GM12878 (cell line): ENCODE measurements around the gene CDC34. TPM values are rescaled to one million over a fixed set of nuclear protein-coding genes. Genes with fewer than 3 reads are reported as not detected.

Source experiments
- ATAC-seq: fragments of 200-7000 bp; cut with Tn5 transposase; 3 replicates; pipeline ENCODE4 v1.9.1; 2020; ENCODE audit warnings: mild to moderate bottlenecking, moderate library complexity
- BruUV-seq: library from RNA; stranded (reverse); fragments of 400-500 nt; replicated peaks from 2 replicates; lab custom pipeline; 2021; lab: Mats Ljungman, UMichigan
- CTCF ChIA-PET: fragments of 300-600 bp; sonication (Branson Sonifier 250); formaldehyde crosslinking; extraction: SDS; loops from one replicate; lab custom pipeline; 2021; ENCODE audit warnings: inconsistent platforms; lab: Yijun Ruan, JAX
- POLR2A ChIA-PET: fragments of 350-600 bp; formaldehyde crosslinking; extraction: SDS; loops from one replicate; lab custom pipeline; 2021; ENCODE audit warnings: inconsistent platforms; lab: Charles Lee
- RAD21 ChIA-PET: fragments of 300-600 bp; sonication (Branson Sonifier 250); formaldehyde crosslinking; loops from one replicate; lab custom pipeline; 2023; ENCODE audit warnings: antibody characterized with exemption; ENCODE audit not compliant: unreplicated experiment; lab: Charles Lee
- SMC1A ChIA-PET: fragments of 300-600 bp; sonication (Branson Sonifier 250); formaldehyde crosslinking; loops from one replicate; lab custom pipeline; 2023; ENCODE audit not compliant: unreplicated experiment, uncharacterized antibody; lab: Charles Lee
- DNase-seq: peaks from one replicate; pipeline ENCODE4 v3.0.0-alpha.2; 2011; ENCODE audit warnings: low read depth, low spot score
- FAIRE-seq: peaks from 3 replicates; lab custom pipeline; 2011; peaks lifted over from hg19 to GRCh38; lab: Jason Lieb, UNC
- H2AFZ ChIP-seq: 2 replicates; pipeline ENCODE4 v1.6.0; 2011; ENCODE audit warnings: low read depth, low read length, control low read depth; ENCODE audit not compliant: control insufficient read depth
- H3K27ac ChIP-seq: 2 replicates; pipeline ENCODE4 v1.5.1; 2011; ENCODE audit warnings: control low read depth; ENCODE audit not compliant: control insufficient read depth, insufficient read depth
- H3K27me3 ChIP-seq, 2 experiments: replicated peaks in 1 of 2; 2 replicates each; pipeline versions ENCODE4 v1.6.0 to v1.6.1; 2011; ENCODE audit warnings: low read length in 1 of 2; ENCODE audit not compliant: control insufficient read depth in 2 of 2, insufficient read depth in 2 of 2
- H3K36me3 ChIP-seq, 2 experiments: 2 replicates each; pipeline ENCODE4 v1.5.1; 2011; ENCODE audit warnings: low read length in 1 of 2; ENCODE audit not compliant: control insufficient read depth in 2 of 2, insufficient read depth in 2 of 2
- H3K4me1 ChIP-seq: 2 replicates; pipeline ENCODE4 v1.6.1; 2011; ENCODE audit warnings: mild to moderate bottlenecking, low read length, moderate library complexity, mixed read lengths; ENCODE audit not compliant: control insufficient read depth, insufficient read depth
- H3K4me2 ChIP-seq: 2 replicates; pipeline ENCODE4 v1.6.0; 2011; ENCODE audit warnings: control low read depth; ENCODE audit not compliant: control insufficient read depth, insufficient read depth
- H3K4me3 ChIP-seq: fragments of 200-600 bp; sonication (generic); 2 replicates; pipeline ENCODE4 v1.5.1; 2016
- H3K79me2 ChIP-seq: 2 replicates; pipeline ENCODE4 v1.6.0; 2011; ENCODE audit warnings: low read length; ENCODE audit not compliant: control insufficient read depth, insufficient read depth
- H3K9ac ChIP-seq: 2 replicates; pipeline ENCODE4 v1.8.0; 2011; ENCODE audit warnings: low read length, control low read depth, mixed read lengths; ENCODE audit not compliant: control insufficient read depth, insufficient read depth
- H3K9me3 ChIP-seq: replicated peaks from 3 replicates; pipeline ENCODE4 v1.5.1; 2011; ENCODE audit warnings: mild to moderate bottlenecking, low read length; ENCODE audit not compliant: control insufficient read depth, insufficient read depth
- H4K20me1 ChIP-seq: 2 replicates; pipeline ENCODE4 v1.6.0; 2011; ENCODE audit not compliant: control insufficient read depth, insufficient read depth
- FOXK2 ChIP-seq: fragments of 450-650 bp; IDR thresholded peaks from 2 replicates; pipeline ENCODE4 v1.6.1; 2017; ENCODE audit warnings: mild to moderate bottlenecking, moderate library complexity
- MEF2A ChIP-seq: IDR thresholded peaks from 2 replicates; pipeline ENCODE4 v1.6.1; 2011; ENCODE audit warnings: low read depth, mild to moderate bottlenecking, low read length, moderate library complexity; ENCODE audit not compliant: insufficient read depth
- NRF1 ChIP-seq: conservative IDR thresholded peaks from 2 replicates; pipeline ENCODE4 v1.6.1; 2011; ENCODE audit warnings: mild to moderate bottlenecking, low read depth, low read length, improper control_type of control experiment
- STAT3 ChIP-seq: IDR thresholded peaks from 2 replicates; pipeline ENCODE4 v1.6.1; 2011; ENCODE audit warnings: low read depth, low read length, improper control_type of control experiment
- WGBS: methylation state at CpG from one replicate; pipeline ENCODE4 v1.1.6; 2016; ENCODE audit warnings: low lambda C conversion rate; ENCODE audit not compliant: insufficient replicate concordance, insufficient coverage; ENCODE audit errors: missing lambda C conversion rate; 5-methylcytosine and 5-hydroxymethylcytosine counted together
- in situ Hi-C: fragments of 300-500 bp; cut with MboI; formaldehyde crosslinking; loops from 9 replicates; pipeline ENCODE4 v1.14.3; 2018; ENCODE audit warnings: mixed read lengths
- intact Hi-C: fragments of 100-400 bp; cut with micrococcal nuclease; formaldehyde crosslinking; loops from one replicate; pipeline ENCODE4 v1.14.2; 2022; ENCODE audit not compliant: unreplicated experiment
- polyA plus RNA-seq, 11 experiments: library from polyadenylated mRNA; depleted of rRNA in 4 of 11; unstranded in 6 of 11; stranded (reverse) in 5 of 11; fragments of >200 nt; fragmentation: Nextera tagmentation in 4 of 11; fragmentation: Illumina TruSeq in 1 of 11; extraction: Ambion mirVana in 4 of 11; extraction: Trizol in 1 of 11; gene quantifications; 1 replicate in 1 of 11; 2 replicates in 10 of 11; pipeline versions ENCODE4 v1.2.1 to v1.2.3, GENCODE V29; 2011 to 2016; ENCODE audit warnings: inconsistent platforms in 2 of 11, missing spikeins in 2 of 11, low read depth in 1 of 11
- total RNA-seq, 4 experiments: library from RNA; depleted of rRNA in 3 of 4; stranded (reverse); fragments of >200 nt in 3 of 4; fragmentation: Illumina TruSeq in 1 of 4; extraction: Trizol in 1 of 4; gene quantifications; 2 replicates each; pipeline versions ENCODE4 v1.2.1 to v1.2.3, GENCODE V29; 2013 to 2021
- TF ChIP-seq, protein P1 (sequence below): IDR thresholded peaks from 2 replicates; pipeline ENCODE4 v1.6.1; 2011; ENCODE audit warnings: low read depth, mild to moderate bottlenecking, low read length, moderate library complexity, borderline replicate concordance; ENCODE audit errors: extremely low read depth
- TF ChIP-seq, protein P2 (sequence below): fragments of 450-650 bp; IDR thresholded peaks from 2 replicates; pipeline ENCODE4 v1.6.1; 2017; ENCODE audit warnings: mild to moderate bottlenecking, low read depth, inconsistent platforms; ENCODE audit not compliant: poor library complexity, severe bottlenecking
- TF ChIP-seq, protein P3 (sequence below): IDR thresholded peaks from 2 replicates; pipeline ENCODE4 v1.6.1; 2012; ENCODE audit warnings: mild to moderate bottlenecking, low read depth, low read length

CDC34 gene
- total and polyA plus RNA-seq, 10 of the 15 experiments (the other 5 are each of a cell fraction or from before 2014, with no cell fraction given): 0.31 to 48.9 (median 28.5) TPM

DNA sequence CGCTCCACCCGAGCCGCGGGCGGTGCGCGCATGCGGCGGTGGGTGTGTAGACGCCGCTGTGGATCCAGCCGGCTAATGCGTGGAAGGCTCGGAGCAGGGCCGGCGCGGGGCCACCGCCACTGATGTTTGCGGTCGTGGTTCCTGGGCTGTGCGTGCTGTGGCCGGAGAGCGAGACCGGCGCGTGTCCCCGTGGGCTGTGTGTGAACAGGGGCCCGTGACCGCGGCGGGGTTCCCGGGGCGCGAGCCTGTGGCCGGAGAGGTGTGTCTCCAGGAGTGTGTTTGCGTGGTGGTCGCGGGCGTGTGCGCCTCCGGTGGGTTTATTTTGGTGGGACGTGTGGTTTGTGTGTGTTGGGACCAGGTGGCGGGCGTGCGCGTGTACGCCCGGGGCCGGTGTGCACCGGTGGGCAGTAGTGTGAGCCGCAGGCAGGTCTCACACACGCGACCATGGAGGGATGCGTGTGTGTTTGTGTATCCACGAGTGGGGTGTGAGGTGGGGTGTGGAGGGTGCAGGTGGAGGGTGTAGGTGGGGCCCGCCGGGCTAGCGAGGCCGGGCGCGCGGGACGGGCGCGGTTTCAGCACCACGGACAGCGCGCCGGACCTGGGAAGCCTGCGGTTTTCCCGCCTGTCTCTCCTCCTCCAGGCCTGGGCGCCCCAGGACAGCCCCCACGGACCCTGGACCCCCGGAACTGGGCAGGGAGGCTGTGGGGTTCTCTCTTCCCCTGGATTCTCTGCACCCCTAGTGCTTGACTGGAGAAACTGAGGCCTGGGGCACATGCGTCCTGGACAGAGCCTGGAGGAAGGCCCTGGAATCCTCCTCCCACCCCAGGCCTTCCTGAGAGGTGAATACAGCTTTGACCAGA is 59.8 kb downstream of the CDC34 start:
- CTCF ChIA-PET: no interaction called here
- peaks cover 4 to 9% of the 10 kb centered on the region in 2 experiments for H3K27me3 ChIP-seq
- SMC1A ChIA-PET: no interaction called here
- H3K27ac ChIP-seq: no peak overlapping the region
- no peaks in the 10 kb centered on the region for H3K9me3 ChIP-seq
- no peak overlapping the region for H3K4me3 ChIP-seq
- no peaks in the 10 kb centered on the region for H3K79me2 ChIP-seq
- H4K20me1 ChIP-seq: no peaks in the 10 kb centered on the region
- ATAC-seq: no peak
- intact Hi-C loops: no loop called here
- TF ChIP-seq, protein P1, sequence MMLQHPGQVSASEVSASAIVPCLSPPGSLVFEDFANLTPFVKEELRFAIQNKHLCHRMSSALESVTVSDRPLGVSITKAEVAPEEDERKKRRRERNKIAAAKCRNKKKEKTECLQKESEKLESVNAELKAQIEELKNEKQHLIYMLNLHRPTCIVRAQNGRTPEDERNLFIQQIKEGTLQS: no peak
- TF ChIP-seq, protein P2, sequence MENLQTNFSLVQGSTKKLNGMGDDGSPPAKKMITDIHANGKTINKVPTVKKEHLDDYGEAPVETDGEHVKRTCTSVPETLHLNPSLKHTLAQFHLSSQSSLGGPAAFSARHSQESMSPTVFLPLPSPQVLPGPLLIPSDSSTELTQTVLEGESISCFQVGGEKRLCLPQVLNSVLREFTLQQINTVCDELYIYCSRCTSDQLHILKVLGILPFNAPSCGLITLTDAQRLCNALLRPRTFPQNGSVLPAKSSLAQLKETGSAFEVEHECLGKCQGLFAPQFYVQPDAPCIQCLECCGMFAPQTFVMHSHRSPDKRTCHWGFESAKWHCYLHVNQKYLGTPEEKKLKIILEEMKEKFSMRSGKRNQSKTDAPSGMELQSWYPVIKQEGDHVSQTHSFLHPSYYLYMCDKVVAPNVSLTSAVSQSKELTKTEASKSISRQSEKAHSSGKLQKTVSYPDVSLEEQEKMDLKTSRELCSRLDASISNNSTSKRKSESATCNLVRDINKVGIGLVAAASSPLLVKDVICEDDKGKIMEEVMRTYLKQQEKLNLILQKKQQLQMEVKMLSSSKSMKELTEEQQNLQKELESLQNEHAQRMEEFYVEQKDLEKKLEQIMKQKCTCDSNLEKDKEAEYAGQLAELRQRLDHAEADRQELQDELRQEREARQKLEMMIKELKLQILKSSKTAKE: no peak
- no peak for TF ChIP-seq MEF2A
- TF ChIP-seq, protein P3, sequence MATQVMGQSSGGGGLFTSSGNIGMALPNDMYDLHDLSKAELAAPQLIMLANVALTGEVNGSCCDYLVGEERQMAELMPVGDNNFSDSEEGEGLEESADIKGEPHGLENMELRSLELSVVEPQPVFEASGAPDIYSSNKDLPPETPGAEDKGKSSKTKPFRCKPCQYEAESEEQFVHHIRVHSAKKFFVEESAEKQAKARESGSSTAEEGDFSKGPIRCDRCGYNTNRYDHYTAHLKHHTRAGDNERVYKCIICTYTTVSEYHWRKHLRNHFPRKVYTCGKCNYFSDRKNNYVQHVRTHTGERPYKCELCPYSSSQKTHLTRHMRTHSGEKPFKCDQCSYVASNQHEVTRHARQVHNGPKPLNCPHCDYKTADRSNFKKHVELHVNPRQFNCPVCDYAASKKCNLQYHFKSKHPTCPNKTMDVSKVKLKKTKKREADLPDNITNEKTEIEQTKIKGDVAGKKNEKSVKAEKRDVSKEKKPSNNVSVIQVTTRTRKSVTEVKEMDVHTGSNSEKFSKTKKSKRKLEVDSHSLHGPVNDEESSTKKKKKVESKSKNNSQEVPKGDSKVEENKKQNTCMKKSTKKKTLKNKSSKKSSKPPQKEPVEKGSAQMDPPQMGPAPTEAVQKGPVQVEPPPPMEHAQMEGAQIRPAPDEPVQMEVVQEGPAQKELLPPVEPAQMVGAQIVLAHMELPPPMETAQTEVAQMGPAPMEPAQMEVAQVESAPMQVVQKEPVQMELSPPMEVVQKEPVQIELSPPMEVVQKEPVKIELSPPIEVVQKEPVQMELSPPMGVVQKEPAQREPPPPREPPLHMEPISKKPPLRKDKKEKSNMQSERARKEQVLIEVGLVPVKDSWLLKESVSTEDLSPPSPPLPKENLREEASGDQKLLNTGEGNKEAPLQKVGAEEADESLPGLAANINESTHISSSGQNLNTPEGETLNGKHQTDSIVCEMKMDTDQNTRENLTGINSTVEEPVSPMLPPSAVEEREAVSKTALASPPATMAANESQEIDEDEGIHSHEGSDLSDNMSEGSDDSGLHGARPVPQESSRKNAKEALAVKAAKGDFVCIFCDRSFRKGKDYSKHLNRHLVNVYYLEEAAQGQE: peak; percentile 86
- no peak for TF ChIP-seq FOXK2
- no peak for TF ChIP-seq NRF1
- TF ChIP-seq STAT3: no peak
- RAD21 ChIA-PET: no interaction called here
- H3K4me2 ChIP-seq: no peak overlapping the region
- no peak overlapping the region for H2AFZ ChIP-seq
- in situ Hi-C loops: no loop called here
- no peak for DNase-seq
- 58% methylated on average over 65 of the region's 75 CpGs for WGBS
- H3K36me3 ChIP-seq: no peaks in the 10 kb centered on the region
- POLR2A ChIA-PET: no interaction called here
- no peak overlapping the region for H3K9ac ChIP-seq
- BruUV-seq: no TSS peak
- no peaks in the 10 kb centered on the region for H3K4me1 ChIP-seq
- FAIRE-seq: no peak

Other genes with a start within 250 kb of the CDC34 start
Only the 7 nearest of the 16 such genes appear.
- not detected in 2 replicates for gene SHC2, start 70.7 kb upstream of the CDC34 start, total RNA-seq (2014; rRNA removed)
- gene SHC2, start 70.7 kb upstream of the CDC34 start, total RNA-seq (2014; rRNA removed; fragmentation: Illumina TruSeq; extraction: Trizol): not detected in 2 replicates
- 0.08 TPM in 1 of 2 replicates, not detected in the other for gene SHC2, start 70.7 kb upstream of the CDC34 start, total RNA-seq (2021)
- not detected in 2 replicates for gene SHC2, start 70.7 kb upstream of the CDC34 start, polyA plus RNA-seq (2011; rRNA removed)
- not detected in 2 replicates for gene SHC2, start 70.7 kb upstream of the CDC34 start, polyA plus RNA-seq (2014; fragmentation: Illumina TruSeq; extraction: Trizol)
- gene SHC2, start 70.7 kb upstream of the CDC34 start, polyA plus RNA-seq (2014; fragmentation: Nextera tagmentation; extraction: Ambion mirVana): not detected
- not detected in 2 replicates for gene SHC2, start 70.7 kb upstream of the CDC34 start, polyA plus RNA-seq (2014; rRNA removed)
- not detected for gene SHC2, start 70.7 kb upstream of the CDC34 start, polyA plus RNA-seq (2016; fragmentation: Nextera tagmentation; extraction: Ambion mirVana)
- not detected in 2 replicates for gene MADCAM1, start 35.3 kb upstream of the CDC34 start, total RNA-seq (2014; rRNA removed)
- not detected in 2 replicates for gene MADCAM1, start 35.3 kb upstream of the CDC34 start, total RNA-seq (2014; rRNA removed; fragmentation: Illumina TruSeq; extraction: Trizol)
- 0.16 and 0.31 TPM in 2 replicates for gene MADCAM1, start 35.3 kb upstream of the CDC34 start, total RNA-seq (2021)
- not detected in 2 replicates for gene MADCAM1, start 35.3 kb upstream of the CDC34 start, polyA plus RNA-seq (2011; rRNA removed)
- 0.06 TPM in 1 of 2 replicates, not detected in the other for gene MADCAM1, start 35.3 kb upstream of the CDC34 start, polyA plus RNA-seq (2014; fragmentation: Illumina TruSeq; extraction: Trizol)
- gene MADCAM1, start 35.3 kb upstream of the CDC34 start, polyA plus RNA-seq (2014; fragmentation: Nextera tagmentation; extraction: Ambion mirVana): not detected
- 0.19 and 0.24 TPM in 2 replicates for gene MADCAM1, start 35.3 kb upstream of the CDC34 start, polyA plus RNA-seq (2014; rRNA removed)
- gene MADCAM1, start 35.3 kb upstream of the CDC34 start, polyA plus RNA-seq (2016; fragmentation: Nextera tagmentation; extraction: Ambion mirVana): under 1 TPM; 0.31 to 0.32 TPM
- 19.3 and 24.7 TPM in 2 replicates for gene TPGS1, start 24.3 kb upstream of the CDC34 start, total RNA-seq (2014; rRNA removed)
- gene TPGS1, start 24.3 kb upstream of the CDC34 start, total RNA-seq (2014; rRNA removed; fragmentation: Illumina TruSeq; extraction: Trizol): 0.46 and 0.72 TPM in 2 replicates
- 20.4 and 21.5 TPM in 2 replicates for gene TPGS1, start 24.3 kb upstream of the CDC34 start, total RNA-seq (2021)
- 0.26 and 0.86 TPM in 2 replicates for gene TPGS1, start 24.3 kb upstream of the CDC34 start, polyA plus RNA-seq (2011; rRNA removed)
- gene TPGS1, start 24.3 kb upstream of the CDC34 start, polyA plus RNA-seq (2014; fragmentation: Illumina TruSeq; extraction: Trizol): 0.24 TPM in 1 of 2 replicates, not detected in the other
- gene TPGS1, start 24.3 kb upstream of the CDC34 start, polyA plus RNA-seq (2014; fragmentation: Nextera tagmentation; extraction: Ambion mirVana): not detected
- 18.1 and 21.3 TPM in 2 replicates for gene TPGS1, start 24.3 kb upstream of the CDC34 start, polyA plus RNA-seq (2014; rRNA removed)
- gene TPGS1, start 24.3 kb upstream of the CDC34 start, polyA plus RNA-seq (2016; fragmentation: Nextera tagmentation; extraction: Ambion mirVana): 10 to 100 TPM in 1 of 2 experiments, 1 to 10 TPM in 1; 1.3 to 14.1 TPM
- not detected in 2 replicates for gene GZMM, start 12.3 kb downstream of the CDC34 start, total RNA-seq (2014; rRNA removed)
- not detected in 2 replicates for gene GZMM, start 12.3 kb downstream of the CDC34 start, total RNA-seq (2014; rRNA removed; fragmentation: Illumina TruSeq; extraction: Trizol)
- gene GZMM, start 12.3 kb downstream of the CDC34 start, total RNA-seq (2021): 0.23 TPM in 1 of 2 replicates, not detected in the other
- gene GZMM, start 12.3 kb downstream of the CDC34 start, polyA plus RNA-seq (2011; rRNA removed): 0.24 and 0.48 TPM in 2 replicates
- gene GZMM, start 12.3 kb downstream of the CDC34 start, polyA plus RNA-seq (2014; fragmentation: Illumina TruSeq; extraction: Trizol): not detected in 2 replicates
- not detected for gene GZMM, start 12.3 kb downstream of the CDC34 start, polyA plus RNA-seq (2014; fragmentation: Nextera tagmentation; extraction: Ambion mirVana)
- gene GZMM, start 12.3 kb downstream of the CDC34 start, polyA plus RNA-seq (2014; rRNA removed): 0.09 TPM in 2 replicates
- gene GZMM, start 12.3 kb downstream of the CDC34 start, polyA plus RNA-seq (2016; fragmentation: Nextera tagmentation; extraction: Ambion mirVana): not detected
- 209 and 247 TPM in 2 replicates for gene BSG, start 40.8 kb downstream of the CDC34 start, total RNA-seq (2014; rRNA removed)
- 53.5 and 64.8 TPM in 2 replicates for gene BSG, start 40.8 kb downstream of the CDC34 start, total RNA-seq (2014; rRNA removed; fragmentation: Illumina TruSeq; extraction: Trizol)
- 244 and 253 TPM in 2 replicates for gene BSG, start 40.8 kb downstream of the CDC34 start, total RNA-seq (2021)
- 66.3 and 248 TPM in 2 replicates for gene BSG, start 40.8 kb downstream of the CDC34 start, polyA plus RNA-seq (2011; rRNA removed)
- 22.1 and 60.8 TPM in 2 replicates for gene BSG, start 40.8 kb downstream of the CDC34 start, polyA plus RNA-seq (2014; fragmentation: Illumina TruSeq; extraction: Trizol)
- 1 to 10 TPM; 2.8 to 9.5 TPM for gene BSG, start 40.8 kb downstream of the CDC34 start, polyA plus RNA-seq (2014; fragmentation: Nextera tagmentation; extraction: Ambion mirVana)
- gene BSG, start 40.8 kb downstream of the CDC34 start, polyA plus RNA-seq (2014; rRNA removed): 151 and 202 TPM in 2 replicates
- gene BSG, start 40.8 kb downstream of the CDC34 start, polyA plus RNA-seq (2016; fragmentation: Nextera tagmentation; extraction: Ambion mirVana): 100 to 1,000 TPM; 288 to 297 TPM
- gene HCN2, start 58.1 kb downstream of the CDC34 start, total RNA-seq (2014; rRNA removed): 0.11 TPM in 1 of 2 replicates, not detected in the other
- 0.04 TPM in 1 of 2 replicates, not detected in the other for gene HCN2, start 58.1 kb downstream of the CDC34 start, total RNA-seq (2014; rRNA removed; fragmentation: Illumina TruSeq; extraction: Trizol)
- gene HCN2, start 58.1 kb downstream of the CDC34 start, total RNA-seq (2021): 0.45 and 0.54 TPM in 2 replicates
- 0.05 TPM in 1 of 2 replicates, not detected in the other for gene HCN2, start 58.1 kb downstream of the CDC34 start, polyA plus RNA-seq (2011; rRNA removed)
- gene HCN2, start 58.1 kb downstream of the CDC34 start, polyA plus RNA-seq (2014; fragmentation: Illumina TruSeq; extraction: Trizol): 0.01 TPM in 1 of 2 replicates, not detected in the other
- gene HCN2, start 58.1 kb downstream of the CDC34 start, polyA plus RNA-seq (2014; fragmentation: Nextera tagmentation; extraction: Ambion mirVana): not detected
- 0.09 and 0.13 TPM in 2 replicates for gene HCN2, start 58.1 kb downstream of the CDC34 start, polyA plus RNA-seq (2014; rRNA removed)
- not detected for gene HCN2, start 58.1 kb downstream of the CDC34 start, polyA plus RNA-seq (2016; fragmentation: Nextera tagmentation; extraction: Ambion mirVana)
- 36.5 and 42.8 TPM in 2 replicates for gene POLRMT, start 101.8 kb downstream of the CDC34 start, total RNA-seq (2014; rRNA removed)
- gene POLRMT, start 101.8 kb downstream of the CDC34 start, total RNA-seq (2014; rRNA removed; fragmentation: Illumina TruSeq; extraction: Trizol): 22.0 and 22.8 TPM in 2 replicates
- gene POLRMT, start 101.8 kb downstream of the CDC34 start, total RNA-seq (2021): 57.6 and 59.8 TPM in 2 replicates
- 16.6 and 54.0 TPM in 2 replicates for gene POLRMT, start 101.8 kb downstream of the CDC34 start, polyA plus RNA-seq (2011; rRNA removed)
- gene POLRMT, start 101.8 kb downstream of the CDC34 start, polyA plus RNA-seq (2014; fragmentation: Illumina TruSeq; extraction: Trizol): 7.3 and 30.8 TPM in 2 replicates
- 10 to 100 TPM in 1 of 2 experiments, 1 to 10 TPM in 1; 9.9 to 27.9 TPM for gene POLRMT, start 101.8 kb downstream of the CDC34 start, polyA plus RNA-seq (2014; fragmentation: Nextera tagmentation; extraction: Ambion mirVana)
- gene POLRMT, start 101.8 kb downstream of the CDC34 start, polyA plus RNA-seq (2014; rRNA removed): 38.4 and 52.6 TPM in 2 replicates
- gene POLRMT, start 101.8 kb downstream of the CDC34 start, polyA plus RNA-seq (2016; fragmentation: Nextera tagmentation; extraction: Ambion mirVana): 10 to 100 TPM; 28.1 to 44.7 TPM